ENCODE results near the gene GMCL1. TPM values are rescaled to one million over a fixed set of nuclear protein-coding genes. Genes with fewer than 3 reads are reported as not detected.

Gene GMCL1
- total and polyA plus RNA-seq, 9 of the 15 experiments (the other 6 are each of a cell fraction or from before 2014, with no cell fraction given) = 7.0 to 27.3 (median 15.4) TPM

DNA sequence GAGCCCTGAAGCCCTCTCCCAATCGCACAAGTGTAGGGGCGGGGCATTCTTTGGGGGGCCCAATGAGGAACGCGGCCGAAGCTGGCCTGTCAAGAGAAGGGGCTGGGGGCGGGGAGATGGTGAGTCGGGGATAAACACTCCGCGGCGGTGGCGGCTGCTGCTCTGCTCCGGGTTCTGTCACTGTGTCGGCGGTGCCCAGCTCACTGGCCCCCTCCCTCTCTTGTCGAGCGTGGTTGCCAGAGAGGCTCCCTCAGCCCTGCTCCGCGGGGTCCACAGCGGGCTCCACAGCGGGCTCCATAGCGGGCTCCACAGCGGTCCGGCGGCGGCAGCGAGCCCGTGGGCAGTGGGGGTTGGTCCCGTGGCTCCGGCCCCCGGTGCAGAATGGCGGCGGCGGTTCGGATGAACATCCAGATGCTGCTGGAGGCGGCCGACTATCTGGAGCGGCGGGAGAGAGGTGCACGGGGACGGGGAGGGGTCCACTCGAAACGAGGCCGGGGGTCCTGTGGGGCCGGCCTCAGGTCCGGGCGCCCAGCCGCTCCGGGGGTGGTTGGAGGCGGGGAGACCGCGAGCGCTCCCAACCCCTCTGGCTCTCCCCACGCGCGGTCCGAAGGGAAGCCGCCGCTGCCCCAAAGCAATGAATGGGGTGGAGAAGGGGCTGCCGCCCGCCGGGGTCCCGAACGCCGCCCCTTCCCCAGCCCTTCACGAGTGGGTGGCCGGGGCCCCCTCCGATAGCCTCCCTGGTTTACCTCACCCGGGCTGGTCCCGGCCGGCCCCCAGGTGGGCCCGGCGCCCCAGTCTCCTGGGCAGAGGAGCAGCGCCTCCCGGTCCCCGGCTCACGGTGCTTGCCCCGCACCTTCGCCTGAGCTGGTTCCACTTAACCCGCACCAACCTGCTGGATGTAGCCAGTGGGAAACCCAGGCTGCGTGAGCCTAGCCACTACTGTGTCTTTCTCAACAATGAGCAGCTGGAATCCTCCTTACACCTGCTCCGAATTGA is 85.8 kb downstream of the GMCL1 start, which contains the start of gene MXD1 (continued):
- TF ChIP-seq, protein P1, sequence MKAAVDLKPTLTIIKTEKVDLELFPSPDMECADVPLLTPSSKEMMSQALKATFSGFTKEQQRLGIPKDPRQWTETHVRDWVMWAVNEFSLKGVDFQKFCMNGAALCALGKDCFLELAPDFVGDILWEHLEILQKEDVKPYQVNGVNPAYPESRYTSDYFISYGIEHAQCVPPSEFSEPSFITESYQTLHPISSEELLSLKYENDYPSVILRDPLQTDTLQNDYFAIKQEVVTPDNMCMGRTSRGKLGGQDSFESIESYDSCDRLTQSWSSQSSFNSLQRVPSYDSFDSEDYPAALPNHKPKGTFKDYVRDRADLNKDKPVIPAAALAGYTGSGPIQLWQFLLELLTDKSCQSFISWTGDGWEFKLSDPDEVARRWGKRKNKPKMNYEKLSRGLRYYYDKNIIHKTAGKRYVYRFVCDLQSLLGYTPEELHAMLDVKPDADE (conservative IDR thresholded peaks at IDR 0.05; ENCODE audit: control insufficient read depth, low read depth, low read length) = peak; percentile 70
- TF ChIP-seq PCBP1 (IDR thresholded peaks at IDR 0.05; ENCODE audit: low read depth, low read length, poor library complexity, severe bottlenecking) (peak; percentile 91), HDAC6 (IDR thresholded peaks at IDR 0.05; ENCODE audit: low read depth, low read length) (no peak), CREB1 (IDR thresholded peaks at IDR 0.05) (no peak), CREB1 (CRISPR knock-in tag; IDR thresholded peaks at IDR 0.05) (no peak; the same call in 1 of the 2 replicates), CEBPB (tag; IDR thresholded peaks at IDR 0.05) (no peak), HDAC1 (IDR thresholded peaks at IDR 0.05) (peak in 1 of 2 experiments; percentile 92; a peak in 2 of 4 replicates), ZFP36 (IDR thresholded peaks at IDR 0.05; ENCODE audit: low read depth, low read length, partially characterized antibody) (no peak), ZNF584 (CRISPR knock-in tag; IDR thresholded peaks at IDR 0.05; ENCODE audit: low read depth) (no peak), ZNF431 (CRISPR knock-in tag; IDR thresholded peaks at IDR 0.05) (peak; percentile 51; the same call in 1 of the 2 replicates), ZBTB7A (IDR thresholded peaks at IDR 0.05; ENCODE audit: borderline replicate concordance, control insufficient read depth, low read depth, low read length) (peak; percentile 21; the same call in 1 of the 2 replicates), SIN3B (IDR thresholded peaks at IDR 0.05; ENCODE audit: low read depth) (peak; percentile 72), DDX20 (tag; IDR thresholded peaks at IDR 0.05; ENCODE audit: low read depth) (no peak), PRPF4 (IDR thresholded peaks at IDR 0.05; ENCODE audit: insufficient read depth, low read depth, low read length, poor library complexity, severe bottlenecking) (peak; percentile 90), KLF13 (tag; IDR thresholded peaks at IDR 0.05; ENCODE audit: borderline replicate concordance, low read depth) (no peak), ZNF12 (CRISPR knock-in tag; IDR thresholded peaks at IDR 0.05) (peak; percentile 73; the same call in 1 of the 2 replicates)
- TF ChIP-seq, protein P2, sequence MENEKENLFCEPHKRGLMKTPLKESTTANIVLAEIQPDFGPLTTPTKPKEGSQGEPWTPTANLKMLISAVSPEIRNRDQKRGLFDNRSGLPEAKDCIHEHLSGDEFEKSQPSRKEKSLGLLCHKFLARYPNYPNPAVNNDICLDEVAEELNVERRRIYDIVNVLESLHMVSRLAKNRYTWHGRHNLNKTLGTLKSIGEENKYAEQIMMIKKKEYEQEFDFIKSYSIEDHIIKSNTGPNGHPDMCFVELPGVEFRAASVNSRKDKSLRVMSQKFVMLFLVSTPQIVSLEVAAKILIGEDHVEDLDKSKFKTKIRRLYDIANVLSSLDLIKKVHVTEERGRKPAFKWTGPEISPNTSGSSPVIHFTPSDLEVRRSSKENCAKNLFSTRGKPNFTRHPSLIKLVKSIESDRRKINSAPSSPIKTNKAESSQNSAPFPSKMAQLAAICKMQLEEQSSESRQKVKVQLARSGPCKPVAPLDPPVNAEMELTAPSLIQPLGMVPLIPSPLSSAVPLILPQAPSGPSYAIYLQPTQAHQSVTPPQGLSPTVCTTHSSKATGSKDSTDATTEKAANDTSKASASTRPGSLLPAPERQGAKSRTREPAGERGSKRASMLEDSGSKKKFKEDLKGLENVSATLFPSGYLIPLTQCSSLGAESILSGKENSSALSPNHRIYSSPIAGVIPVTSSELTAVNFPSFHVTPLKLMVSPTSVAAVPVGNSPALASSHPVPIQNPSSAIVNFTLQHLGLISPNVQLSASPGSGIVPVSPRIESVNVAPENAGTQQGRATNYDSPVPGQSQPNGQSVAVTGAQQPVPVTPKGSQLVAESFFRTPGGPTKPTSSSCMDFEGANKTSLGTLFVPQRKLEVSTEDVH (IDR thresholded peaks at IDR 0.05; ENCODE audit: low read depth, partially characterized antibody) = no peak
- TF ChIP-seq, protein P3, sequence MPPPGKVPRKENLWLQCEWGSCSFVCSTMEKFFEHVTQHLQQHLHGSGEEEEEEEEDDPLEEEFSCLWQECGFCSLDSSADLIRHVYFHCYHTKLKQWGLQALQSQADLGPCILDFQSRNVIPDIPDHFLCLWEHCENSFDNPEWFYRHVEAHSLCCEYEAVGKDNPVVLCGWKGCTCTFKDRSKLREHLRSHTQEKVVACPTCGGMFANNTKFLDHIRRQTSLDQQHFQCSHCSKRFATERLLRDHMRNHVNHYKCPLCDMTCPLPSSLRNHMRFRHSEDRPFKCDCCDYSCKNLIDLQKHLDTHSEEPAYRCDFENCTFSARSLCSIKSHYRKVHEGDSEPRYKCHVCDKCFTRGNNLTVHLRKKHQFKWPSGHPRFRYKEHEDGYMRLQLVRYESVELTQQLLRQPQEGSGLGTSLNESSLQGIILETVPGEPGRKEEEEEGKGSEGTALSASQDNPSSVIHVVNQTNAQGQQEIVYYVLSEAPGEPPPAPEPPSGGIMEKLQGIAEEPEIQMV (tag; conservative IDR thresholded peaks at IDR 0.05; ENCODE audit: low read depth) = peak; percentile 80
